NAMALWA (cell line): ENCODE results near the gene S100A7.
"Not testable (repeated sequence)": the region's sequence is repeated elsewhere in the genome, so short reads cannot be mapped to it uniquely, and the experiment has no call there.

Experiments used
- DNase-seq: peaks from one replicate; pipeline ENCODE4 v3.0.0-alpha.2; 2015; ENCODE audit warnings: low spot score

The S100A7 gene

DNA sequence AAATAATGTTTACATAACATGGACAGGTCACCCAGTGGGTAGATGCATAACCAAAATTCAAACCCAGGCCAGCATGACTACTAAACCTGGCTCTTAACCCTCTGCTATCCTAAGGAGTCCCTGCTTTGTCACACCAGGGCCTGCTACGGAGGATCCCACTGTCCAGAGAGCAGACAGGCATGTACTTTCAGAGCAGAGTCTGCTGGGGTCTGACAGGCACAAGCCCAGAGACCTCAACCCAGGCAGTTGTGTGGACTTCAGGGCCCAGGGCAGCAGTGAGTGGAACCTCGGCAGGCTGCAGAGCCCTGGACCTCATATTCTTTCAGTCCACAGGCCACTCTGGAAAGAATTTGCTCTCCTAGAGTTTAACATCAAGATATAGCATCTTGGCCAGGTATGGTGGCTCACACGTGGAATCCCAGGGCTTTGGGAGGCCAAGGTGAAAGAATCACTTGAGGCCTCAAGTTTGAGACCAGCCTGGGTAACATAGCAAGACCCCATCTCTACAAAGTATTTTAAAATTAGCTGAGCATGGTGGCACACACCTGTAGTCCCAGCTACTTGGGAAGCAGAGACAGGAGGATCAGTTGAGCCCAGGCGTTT lies 16.1 kb upstream of the S100A7 start:
- no peak for DNase-seq

DNA sequence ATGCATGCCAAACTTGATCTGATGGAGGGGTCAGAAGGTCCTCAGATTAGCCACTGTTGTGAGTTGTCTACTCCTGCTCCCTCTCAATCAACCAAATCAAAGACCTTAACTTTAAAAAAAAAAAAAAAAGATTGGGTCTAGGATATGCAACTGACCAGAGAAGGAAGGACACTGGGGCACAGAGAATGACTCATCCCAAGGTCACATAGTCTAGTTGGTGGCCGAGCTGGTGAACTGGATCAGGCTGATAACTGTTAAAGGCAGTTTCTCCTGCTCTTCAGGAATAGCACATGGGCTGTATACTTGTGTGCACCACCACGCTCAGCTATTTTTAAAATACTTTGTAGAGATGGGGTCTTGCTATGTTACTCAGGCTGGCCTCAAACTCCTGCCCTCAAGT lies 14.8 kb upstream of the S100A7 start:
- DNase-seq: no peak

DNA sequence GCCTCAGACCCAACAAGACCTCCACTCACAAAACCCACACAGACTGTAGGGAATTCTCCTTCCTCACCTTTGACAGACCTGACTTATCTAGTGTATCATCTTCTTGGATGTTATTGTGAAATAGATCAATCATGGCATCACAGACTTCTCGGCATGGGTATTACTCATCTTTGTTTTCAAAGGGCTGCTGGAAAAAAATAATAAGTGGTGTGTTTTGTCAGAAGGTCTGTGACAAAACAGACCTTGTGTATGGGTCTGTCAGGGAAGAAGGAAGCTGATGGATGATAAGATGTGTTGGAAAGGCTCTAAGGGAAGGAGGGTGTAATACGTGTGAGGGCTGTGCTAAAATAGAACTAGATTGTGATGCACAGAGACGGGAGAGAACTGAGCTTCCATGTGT lies 13.9 kb upstream of the S100A7 start:
- no peak for DNase-seq

DNA sequence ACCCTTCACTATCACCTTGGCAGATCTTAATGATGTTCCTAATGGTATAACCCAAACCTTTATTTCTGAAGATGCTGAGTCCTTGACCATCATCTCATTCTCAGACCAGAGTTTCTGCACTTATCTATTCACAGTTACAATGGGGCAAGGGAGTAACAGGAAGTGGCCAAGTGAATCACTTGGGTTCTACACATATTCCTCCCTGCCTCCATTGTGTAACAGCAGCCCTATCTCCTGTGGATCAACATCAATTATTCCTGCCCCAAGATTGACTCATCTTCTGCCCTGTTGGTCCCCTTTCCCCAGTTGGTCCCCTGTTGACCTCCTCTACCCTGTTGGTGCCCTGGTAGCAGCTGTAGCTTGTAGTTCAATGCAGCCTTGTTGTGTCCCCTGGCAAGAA lies 10.3 kb upstream of the S100A7 start:
- DNase-seq: no peak

DNA sequence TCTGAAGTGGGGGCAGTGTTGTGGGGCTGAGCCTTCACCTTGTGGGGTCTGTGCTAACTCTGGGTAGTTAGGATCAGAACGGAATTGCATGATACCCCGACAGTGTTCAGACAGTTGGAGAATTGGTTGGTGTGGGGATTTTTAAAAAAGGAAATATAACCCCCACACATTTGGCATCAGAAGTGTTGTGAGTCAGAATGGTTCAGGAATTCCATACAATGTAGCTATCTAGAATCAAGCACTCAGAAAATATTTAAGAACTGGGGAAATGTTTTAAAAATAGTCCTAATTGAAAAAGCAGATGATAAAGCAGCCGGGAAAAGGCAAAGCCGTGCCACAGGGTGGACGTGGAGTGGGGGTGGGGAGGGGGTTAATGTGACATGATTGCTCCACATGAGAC lies 6.5 kb upstream of the S100A7 start:
- no peak for DNase-seq

DNA sequence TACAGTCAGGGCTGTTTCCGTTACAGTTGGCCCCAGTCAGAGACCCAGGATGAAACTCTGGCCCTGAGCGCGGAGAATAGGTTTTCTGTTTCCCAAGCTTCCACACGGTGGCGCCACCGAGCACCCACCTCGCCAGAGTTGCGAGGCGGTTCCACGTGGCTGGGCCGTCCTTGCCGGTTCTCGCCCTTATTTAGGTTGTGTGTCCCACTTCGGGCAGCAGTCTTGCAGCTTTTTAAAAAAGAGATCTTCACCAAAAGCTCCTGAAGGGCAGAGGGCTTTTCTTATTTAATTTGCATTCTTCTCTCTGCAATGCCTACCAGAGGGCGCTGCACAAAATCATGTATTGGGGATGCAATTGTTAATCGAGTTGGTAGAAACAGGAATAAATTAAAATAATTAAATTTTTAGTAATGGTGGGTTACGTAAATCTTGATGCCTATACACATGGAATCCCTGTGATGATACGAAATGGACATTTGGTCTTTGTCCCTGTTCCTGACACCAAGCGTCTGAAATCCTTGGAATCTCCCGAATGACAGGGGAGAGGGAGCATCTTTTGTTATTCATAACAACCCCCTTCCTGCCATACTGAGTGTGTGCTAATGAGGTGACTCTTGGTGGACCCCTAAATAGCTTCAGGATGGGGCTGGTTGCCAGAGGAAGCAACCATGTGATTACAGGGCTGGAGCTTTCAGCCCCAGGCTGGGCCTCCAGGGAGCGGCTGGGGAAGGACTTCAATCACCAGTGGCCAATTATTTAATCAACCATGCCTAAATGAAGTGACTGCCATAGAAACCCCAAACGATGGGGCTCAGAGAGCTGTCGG lies 5.6 kb upstream of the S100A7 start:
- DNase-seq: peak; percentile 80

DNA sequence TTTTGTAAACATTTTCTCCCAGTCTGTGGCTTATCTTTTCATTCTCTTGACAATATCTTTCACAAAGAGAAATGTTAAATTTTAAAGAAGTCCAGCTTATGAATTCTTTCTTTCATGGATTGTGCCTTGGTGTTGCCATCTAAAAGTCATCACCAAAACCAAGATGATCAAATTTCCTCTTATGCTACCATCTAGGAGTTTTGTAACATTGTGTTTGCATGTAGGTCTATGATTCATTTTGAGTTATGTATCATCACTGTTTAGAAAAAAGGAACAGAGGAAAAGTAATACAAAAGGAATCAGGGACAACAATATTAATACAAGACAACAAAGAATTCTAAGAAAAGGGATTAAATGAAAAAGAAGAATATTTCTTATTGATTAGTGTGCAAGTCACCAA lies 2.3 kb upstream of the S100A7 start:
- not testable (repeated sequence) for DNase-seq

DNA sequence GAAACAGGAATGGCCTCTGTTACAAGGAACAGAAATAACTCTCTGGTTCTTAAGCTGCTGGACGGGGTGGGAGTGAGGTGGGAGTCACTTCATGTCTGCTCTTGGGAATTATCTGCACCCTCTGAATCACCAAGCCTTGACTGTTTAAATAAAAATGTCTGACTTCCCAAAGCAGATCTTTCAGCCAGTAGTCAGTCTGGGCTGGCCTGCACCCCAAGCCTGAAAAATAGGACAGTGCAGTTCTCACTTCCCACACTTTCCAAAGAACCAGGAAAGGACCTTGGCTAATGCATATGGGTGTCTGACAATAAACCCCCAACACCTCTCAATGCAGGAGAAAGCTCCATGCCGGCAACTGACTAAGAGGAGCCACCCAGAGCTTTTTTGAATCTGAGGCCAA lies 796 bp downstream of the S100A7 start:
- DNase-seq: no peak

DNA sequence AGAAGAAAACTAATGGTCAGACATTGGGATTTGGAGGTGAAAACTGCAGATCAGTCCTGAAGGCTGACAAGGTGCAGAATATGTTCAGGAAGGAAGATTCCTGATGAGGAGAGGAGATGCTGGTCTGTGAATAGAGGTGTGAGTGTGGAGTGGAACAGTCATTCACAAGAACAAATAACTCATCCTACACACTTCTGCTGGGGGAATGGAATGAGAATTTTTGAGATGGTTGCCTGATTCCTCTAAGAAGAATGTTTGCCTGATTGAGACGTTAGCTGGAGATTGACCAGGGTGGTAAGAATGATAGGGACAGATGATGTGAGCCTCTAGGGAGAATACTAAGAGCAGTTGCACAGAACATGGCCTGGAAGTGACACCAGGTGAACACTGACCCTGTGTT lies 4.1 kb downstream of the S100A7 start:
- DNase-seq: no peak

DNA sequence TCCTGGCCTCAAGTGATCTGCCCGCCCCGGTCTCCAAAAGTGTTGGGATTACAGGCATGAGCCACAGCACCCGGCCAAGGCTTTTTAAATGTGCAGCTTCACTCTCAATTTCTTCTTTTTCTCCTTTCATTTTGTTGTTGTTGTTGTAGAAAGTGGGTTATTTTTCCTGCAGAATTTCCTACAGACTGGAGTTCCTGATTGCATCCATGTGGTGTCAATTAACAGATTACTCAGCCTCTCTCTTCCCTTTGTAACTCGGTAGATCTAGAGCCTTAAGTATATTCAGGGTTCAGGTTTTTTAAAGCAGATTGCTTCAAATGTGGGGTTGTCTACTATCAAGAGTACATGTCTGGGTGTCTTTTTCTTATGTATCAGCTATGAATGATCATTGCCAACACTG lies 11.6 kb downstream of the S100A7 start:
- DNase-seq: not testable (repeated sequence)

DNA sequence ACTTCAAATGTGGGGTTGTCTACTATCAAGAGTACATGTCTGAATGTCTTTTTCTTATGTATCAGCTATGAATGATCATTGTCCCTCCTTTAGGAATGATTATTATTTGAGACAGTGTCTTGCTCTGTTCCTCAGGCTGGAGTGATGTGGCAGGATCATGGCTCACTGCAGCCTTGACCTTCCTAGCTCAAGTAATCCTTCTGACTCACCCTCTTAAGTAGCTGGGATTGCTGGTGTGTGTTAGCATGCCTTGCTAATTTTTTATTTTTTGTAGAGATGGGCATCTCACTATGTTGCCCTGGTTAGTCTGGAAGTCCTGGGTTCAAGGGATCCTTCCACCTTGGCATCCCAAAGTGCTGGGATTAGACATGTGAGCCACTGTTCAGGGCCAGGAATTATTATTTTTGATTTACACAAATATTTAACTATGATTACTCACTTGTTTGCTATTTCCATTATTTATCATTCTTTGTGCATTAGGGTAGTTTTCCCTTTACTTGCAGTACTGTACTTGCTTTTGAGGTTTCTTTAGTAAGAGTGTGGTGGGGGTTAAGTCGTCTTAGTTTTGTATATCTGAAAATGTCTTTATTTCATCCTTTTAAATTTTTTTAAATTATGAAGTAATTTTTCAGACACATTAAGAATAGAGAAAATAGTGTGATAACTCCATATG lies 12.8 kb downstream of the S100A7 start:
- DNase-seq: no peak

DNA sequence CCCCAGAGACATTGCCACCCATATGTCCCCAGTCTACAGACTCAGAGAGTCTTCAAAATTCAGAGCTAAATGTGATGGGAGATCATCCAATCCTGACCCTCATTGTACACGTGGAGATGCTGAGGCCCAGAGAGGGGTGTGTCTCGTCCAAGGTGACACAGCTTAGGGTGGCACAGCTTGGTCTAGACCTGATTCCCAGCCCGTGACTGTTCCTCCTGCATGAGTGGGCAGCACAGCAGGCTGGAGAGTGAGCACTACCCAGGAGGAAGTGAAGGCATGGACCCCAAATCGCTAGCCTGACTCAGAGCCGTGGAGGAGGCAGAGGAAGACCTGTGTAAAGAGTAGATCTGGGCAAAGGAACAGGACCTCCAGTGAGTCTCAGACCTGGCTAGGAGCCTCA lies 16.4 kb downstream of the S100A7 start:
- no peak for DNase-seq

DNA sequence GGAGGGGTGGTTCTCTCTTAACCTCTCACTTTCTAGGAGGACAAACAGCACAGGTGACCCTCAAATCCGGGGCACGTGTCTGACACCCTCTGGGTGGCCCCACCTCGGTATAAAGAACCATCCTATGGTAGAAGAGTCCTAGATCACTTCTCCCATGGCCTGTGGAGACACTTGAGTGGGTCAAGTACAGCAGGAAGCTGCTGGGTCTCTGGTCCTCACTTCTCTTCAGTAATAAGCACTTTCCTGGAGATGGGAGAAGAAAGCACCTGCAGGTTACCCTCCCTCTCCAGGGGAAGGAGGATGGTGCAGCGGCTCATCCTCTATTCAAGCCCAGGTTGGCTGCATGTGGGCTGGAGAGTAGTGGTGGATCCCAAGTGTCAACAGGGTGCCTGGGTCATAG lies 17.0 kb downstream of the S100A7 start:
- no peak for DNase-seq

DNA sequence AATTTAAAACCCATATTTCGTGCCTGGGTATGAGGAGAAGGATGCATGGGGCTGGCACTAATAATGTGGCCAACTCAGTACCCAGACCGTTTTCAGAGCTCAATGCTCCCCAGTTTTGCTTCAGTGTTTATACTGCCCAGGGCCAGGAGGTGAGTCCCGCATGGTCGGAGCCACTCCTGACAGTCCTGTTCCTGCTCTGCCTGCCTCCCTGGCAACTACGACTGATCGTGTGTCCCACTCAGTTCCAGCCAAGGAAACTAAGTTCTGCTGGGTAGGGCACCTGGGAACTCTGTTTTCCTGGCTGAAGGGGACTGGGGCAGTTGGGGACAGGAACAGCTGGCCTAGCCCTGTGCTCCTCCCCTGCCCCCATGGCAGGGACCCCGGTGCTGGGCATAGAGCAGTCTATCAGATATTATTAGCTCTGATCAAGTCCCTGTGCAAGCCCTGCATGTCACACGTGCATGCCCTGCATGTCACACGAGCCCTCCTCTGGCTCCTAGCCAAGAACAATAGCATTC lies 19.2 kb downstream of the S100A7 start:
- no peak for DNase-seq

DNA sequence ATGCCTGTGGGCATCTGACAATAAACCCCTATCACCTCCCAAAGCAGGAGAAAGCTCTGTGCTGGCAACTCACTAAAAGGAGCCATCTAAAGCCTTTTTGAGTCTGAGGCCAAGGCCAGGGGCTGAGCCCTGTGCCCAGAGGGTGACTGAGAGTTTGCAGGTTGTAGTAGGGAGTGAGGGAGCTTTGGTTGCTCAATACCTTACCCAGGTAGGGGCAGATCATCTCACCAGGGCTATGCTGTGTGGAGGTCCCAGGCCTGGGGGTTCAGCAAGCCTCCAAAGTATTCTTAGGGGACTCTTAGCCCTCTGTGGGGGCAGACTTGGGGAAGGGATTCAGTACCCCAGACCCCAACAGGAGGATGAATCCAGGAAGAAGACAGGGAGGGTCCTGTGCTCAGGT lies 21.2 kb downstream of the S100A7 start:
- DNase-seq: no peak

DNA sequence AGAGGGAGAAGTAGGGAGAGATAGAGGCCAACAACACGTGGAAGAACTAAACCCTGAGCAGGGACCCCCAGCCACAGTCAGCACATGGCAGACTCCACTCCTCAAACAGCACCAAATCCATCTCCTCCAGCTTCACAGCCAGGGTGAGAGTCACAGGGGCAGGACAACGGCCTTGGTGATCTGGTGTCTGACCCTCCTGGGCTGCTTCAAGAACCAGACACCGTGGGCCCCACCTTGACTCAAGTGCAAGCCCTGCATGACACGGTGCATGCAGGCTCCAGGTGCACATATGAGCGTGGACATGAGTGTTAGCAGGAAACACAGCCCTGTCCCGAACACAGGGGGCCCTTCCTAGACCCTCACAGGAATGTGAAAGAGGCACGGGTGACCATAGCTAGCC lies 21.9 kb downstream of the S100A7 start:
- no peak for DNase-seq

DNA sequence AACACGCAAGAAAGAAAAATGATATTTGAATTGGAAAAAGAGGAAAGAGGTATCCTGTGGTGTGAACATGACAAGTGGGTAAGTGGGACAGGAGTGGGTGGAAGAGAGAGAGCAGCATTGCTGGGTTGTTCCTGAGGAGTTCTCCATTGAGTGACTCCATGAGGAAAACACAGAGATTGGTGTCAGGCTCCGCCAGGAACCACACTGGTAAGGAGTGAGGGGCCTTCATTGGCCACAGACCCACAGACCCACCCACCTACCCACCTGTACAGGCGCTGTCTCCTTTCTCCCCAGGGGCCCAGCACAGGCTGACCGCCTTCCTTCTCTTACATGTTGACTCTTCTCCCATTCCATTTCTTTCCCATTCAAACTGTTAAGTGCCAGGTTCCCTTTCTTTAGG lies 23.2 kb downstream of the S100A7 start:
- DNase-seq: no peak

DNA sequence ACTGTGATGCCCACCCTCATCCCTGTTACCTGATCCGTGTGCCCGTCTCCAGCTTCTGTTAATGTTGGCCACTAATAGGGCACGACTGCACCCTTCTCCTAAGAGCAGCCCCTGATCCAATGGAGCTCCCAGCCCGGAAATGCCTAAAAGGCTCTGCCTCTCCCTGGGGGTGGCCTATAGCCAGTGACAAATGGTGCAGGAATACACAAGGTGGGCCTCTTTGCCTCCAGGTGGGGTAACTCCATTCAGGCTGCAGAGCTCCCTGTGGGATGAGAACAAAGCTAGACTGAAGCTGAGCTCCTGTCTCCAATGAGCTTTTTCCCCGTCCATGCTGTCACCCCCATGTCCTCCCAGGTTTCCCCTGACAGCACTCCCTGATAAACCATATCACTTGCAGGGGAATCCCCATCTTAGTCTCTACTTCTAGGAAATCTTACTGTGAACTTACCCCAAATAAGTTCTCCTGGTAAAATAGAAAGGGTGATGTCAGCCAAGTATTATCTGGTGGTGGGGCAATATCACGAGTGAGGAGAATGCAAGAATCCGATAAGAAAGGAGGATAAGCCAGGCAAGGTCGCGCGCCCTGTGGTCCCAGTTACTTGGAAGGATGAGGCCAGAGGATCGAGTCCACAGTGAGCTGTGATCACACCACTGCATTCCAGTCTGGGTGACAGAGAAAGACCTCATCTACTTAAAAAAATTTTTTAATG lies 25.6 kb downstream of the S100A7 start:
- no peak for DNase-seq

DNA sequence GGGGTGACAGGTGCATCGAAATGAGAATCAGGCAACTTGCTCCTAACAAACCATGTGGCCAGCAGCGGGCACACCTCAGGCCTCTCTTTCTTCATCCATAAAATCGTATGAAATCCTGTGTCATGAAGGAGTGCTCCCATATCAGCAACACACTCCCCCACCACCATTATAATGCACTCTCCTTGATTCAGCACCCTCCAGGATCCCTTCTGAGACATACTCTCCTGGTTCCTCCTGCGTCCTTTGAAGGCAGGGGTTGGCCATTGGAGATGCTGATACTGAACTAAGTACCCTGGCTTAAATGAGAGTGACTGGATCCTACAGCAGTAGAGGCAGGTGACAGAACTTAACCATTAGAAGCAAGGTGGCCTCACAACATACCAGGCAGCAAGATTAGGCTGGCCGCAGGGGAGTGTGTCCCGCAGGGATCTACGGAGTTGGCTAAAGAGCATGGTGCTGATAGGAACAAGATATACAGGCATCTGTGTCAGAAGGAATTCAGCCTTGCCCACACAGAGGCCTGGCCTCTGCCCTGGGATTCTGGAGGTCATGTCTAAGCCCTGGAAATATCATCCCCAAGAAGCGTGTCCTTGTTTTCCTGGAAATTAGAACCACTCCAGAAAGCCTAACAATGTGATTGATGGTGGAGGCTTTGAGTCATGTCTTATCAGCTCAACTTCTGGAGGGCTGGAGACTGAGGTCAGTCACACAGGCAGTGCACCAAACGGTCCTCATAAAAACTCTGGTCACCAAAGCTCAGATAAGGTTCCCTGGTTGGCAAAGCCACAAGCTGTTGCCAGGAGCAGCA lies 27.4 kb downstream of the S100A7 start:
- DNase-seq: no peak

DNA sequence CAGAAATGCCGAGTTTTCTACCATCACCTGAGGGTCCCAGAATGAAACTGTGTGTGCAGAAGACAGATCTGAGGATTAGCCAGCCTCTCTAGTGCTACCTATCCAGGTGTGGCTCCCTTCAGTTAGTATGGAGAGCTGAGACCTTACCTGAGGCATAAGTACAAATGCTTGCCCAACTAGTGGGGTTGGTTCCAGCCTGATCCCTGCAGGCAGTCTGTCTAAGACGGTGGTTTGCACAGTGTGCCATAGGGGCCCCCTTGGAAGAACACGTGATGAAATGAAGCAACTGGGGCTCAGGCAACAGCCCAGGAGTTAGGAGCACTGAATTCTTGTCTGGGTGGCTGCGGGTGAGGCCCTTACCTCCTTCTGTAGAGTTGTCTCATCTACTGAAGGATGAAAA lies 28.5 kb downstream of the S100A7 start:
- DNase-seq: no peak

DNA sequence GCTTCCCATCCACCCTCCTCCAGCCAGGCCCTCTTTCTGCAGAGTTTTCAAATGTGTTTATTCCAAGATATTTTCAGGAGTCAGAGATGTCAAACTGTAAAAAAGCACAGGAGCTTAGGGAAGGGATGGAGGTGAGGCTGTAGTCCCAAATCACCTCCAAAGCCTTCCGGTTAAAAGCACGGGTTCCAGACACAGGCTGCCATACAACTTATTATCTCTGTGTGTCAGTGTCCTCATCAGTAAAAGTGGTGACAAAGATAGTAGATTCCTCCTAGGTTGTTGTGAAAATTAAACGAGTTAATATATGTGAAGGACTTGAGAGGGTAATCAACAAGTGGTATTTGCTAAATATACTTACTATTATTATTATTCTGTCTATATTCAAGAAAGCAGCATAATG lies 29.0 kb downstream of the S100A7 start:
- no peak for DNase-seq

DNA sequence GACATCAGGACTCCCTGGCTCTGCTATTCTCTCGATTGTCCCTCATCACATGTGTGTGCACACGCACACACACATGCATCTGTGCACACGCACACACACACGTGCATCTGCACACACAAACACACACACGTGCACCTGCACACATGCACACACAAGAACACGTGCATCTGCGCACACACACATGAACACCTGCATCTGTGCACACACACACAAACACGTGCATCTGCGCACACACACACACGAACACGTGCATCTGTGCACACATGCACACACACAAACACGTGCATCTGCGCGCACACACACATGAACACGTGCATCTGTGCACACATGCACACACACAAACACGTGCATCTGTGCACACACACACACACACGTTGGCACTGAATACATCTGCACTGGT lies 29.4 kb downstream of the S100A7 start:
- DNase-seq: no peak
